Measurements from ENCODE around the gene C6orf132. TPM values are rescaled to one million over a fixed set of nuclear protein-coding genes. Genes with fewer than 3 reads are reported as not detected.
A peak's percentile ranks its signal among the peaks of the same experiment; 100 is the strongest.

C6orf132 gene
- total RNA-seq, 1 donor from 2014 or later: 11.3 TPM

DNA sequence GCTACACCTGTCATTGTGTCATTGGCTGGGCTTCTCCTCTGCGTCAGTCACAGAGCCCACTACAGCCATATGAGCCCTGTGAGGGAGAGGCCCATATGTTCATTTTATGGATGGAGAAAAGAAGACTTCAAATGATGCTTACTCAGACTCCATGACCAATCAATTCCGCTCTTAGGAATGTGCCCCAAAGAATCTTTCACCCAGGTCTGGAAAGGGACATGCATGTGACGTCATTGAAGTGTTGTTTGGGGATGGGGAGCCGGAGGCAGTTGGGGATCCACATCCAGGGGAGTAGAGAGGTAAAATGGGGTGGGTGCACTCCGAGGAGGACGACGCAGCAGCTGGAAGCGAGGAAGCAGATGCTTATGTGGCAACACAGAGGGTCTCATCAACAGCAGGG lies 9.6 kb upstream of the C6orf132 start:
- no peak overlapping the region for H3K4me3 ChIP-seq (ENCODE audit: low read depth, low read length)
- no peaks in the 10 kb centered on the region for H3K36me3 ChIP-seq (ENCODE audit: control insufficient read depth, insufficient read depth, low read length)
- TF ChIP-seq, protein P1, sequence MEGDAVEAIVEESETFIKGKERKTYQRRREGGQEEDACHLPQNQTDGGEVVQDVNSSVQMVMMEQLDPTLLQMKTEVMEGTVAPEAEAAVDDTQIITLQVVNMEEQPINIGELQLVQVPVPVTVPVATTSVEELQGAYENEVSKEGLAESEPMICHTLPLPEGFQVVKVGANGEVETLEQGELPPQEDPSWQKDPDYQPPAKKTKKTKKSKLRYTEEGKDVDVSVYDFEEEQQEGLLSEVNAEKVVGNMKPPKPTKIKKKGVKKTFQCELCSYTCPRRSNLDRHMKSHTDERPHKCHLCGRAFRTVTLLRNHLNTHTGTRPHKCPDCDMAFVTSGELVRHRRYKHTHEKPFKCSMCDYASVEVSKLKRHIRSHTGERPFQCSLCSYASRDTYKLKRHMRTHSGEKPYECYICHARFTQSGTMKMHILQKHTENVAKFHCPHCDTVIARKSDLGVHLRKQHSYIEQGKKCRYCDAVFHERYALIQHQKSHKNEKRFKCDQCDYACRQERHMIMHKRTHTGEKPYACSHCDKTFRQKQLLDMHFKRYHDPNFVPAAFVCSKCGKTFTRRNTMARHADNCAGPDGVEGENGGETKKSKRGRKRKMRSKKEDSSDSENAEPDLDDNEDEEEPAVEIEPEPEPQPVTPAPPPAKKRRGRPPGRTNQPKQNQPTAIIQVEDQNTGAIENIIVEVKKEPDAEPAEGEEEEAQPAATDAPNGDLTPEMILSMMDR (IDR thresholded peaks at IDR 0.05; ENCODE audit: insufficient read depth, low read length, severe bottlenecking): no peak
- H3K27me3 ChIP-seq (ENCODE audit: control insufficient read depth, insufficient read depth, low read length): no peaks in the 10 kb centered on the region
- DNase-seq (ENCODE audit: low read depth): no peak
- FAIRE-seq: no peak

DNA sequence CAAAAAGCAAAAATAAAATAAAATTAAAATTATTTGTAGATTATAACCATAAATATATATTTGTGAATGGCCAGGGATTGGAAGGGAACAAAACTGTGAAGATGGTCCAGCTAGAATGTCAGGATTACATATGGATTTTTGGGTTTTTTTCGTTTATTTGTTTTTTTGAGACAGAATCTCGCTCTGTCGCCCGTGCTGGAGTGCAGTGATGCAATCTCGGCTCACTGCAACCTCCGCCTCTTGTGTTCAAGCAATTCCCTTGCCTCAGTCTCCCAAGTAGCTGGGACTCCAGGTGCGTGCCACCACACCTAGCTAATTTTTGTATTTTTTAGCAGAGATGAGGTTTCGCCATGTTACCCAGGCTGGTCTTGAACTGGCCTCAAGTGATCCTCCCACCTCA lies 7.8 kb upstream of the C6orf132 start:
- Histone ChIP-seq H3K4me3 (ENCODE audit: low read depth, low read length) (no peak overlapping the region), H3K36me3 (ENCODE audit: control insufficient read depth, insufficient read depth, low read length) (no peaks in the 10 kb centered on the region), H3K27me3 (ENCODE audit: control insufficient read depth, insufficient read depth, low read length) (no peaks in the 10 kb centered on the region)
- TF ChIP-seq, protein P1 (IDR thresholded peaks at IDR 0.05; ENCODE audit: insufficient read depth, low read length, severe bottlenecking): no peak
- FAIRE-seq (no peak), DNase-seq (ENCODE audit: low read depth) (no peak)

DNA sequence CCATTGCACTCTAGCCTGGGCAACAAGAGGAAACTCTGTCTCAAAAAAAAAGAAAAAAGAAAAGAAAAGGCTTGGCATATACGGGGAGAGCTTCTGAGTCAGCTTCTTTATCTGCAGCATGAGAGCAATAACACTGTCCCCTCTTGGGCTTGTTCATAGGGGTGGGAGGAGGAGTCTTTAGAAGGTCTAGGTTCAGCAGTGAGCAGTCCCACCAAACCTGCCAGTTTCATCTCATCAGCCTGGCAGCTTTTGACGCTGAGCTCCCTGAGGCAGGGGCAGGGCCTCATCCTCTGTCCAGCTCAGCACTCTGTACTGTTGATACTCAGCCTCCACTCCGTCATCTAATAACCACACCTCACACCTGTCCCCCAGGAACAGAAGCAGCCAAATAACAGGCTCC lies 5.6 kb upstream of the C6orf132 start:
- DNase-seq (ENCODE audit: low read depth) (peak; percentile 22), FAIRE-seq (no peak)
- Histone ChIP-seq H3K36me3 (ENCODE audit: control insufficient read depth, insufficient read depth, low read length) (no peaks in the 10 kb centered on the region), H3K27me3 (ENCODE audit: control insufficient read depth, insufficient read depth, low read length) (no peaks in the 10 kb centered on the region), H3K4me3 (ENCODE audit: low read depth, low read length) (no peak overlapping the region)
- TF ChIP-seq, protein P1 (IDR thresholded peaks at IDR 0.05; ENCODE audit: insufficient read depth, low read length, severe bottlenecking): no peak

DNA sequence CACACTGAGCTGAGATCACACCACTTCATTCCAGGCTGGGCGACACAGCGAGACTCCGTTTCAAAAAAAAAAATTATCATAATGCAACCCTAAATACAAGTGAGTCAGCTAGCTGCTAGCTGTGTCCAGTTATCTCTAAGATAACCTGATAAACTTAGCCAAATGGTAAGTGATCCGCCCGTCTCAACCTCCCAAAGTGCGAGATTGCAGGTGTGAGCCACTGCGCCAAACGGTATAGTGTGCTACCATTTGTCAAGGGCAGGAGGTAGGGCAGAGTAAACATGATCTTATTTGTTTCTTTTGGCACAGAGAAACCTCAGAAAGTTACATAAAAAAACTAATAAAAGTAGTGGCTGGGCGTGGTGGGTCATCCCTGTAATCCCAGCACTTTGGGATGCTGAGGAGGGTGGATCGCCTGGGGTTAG lies 4.7 kb upstream of the C6orf132 start:
- no peaks in the 10 kb centered on the region for H3K27me3 ChIP-seq (ENCODE audit: control insufficient read depth, insufficient read depth, low read length)
- TF ChIP-seq, protein P1 (IDR thresholded peaks at IDR 0.05; ENCODE audit: insufficient read depth, low read length, severe bottlenecking): no peak
- H3K4me3 ChIP-seq (ENCODE audit: low read depth, low read length): no peak overlapping the region
- no peaks in the 10 kb centered on the region for H3K36me3 ChIP-seq (ENCODE audit: control insufficient read depth, insufficient read depth, low read length)
- no peak for DNase-seq (ENCODE audit: low read depth)
- no peak for FAIRE-seq

DNA sequence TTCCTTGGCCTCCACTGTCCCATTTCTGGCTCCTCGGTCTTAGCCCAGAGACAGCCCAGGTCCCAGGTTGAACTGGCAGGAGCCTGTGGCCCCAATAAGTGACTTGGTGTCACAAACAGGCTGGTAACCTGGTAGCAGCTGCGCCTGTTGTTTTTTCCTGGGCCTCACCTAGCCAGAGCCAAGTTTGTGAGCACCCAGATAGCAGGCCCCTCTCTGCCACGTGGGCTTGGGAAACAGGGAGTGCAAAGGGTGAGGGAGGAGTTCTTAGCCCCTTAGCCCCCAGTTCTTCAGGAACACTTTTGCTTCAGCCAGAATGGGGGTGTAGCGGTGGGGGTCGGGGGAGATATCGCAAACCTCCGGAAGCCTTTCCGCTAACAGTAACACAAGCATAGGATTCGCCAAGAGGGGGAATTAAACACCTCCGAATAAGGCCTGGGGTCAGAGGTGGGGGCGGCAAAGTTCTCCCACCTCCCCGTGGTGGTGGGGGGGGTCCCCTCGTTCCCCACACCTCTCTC lies 760 bp downstream of the C6orf132 start:
- DNase-seq (ENCODE audit: low read depth) (peak; percentile 10), FAIRE-seq (no peak)
- H3K36me3 ChIP-seq (ENCODE audit: control insufficient read depth, insufficient read depth, low read length): peaks cover 2% of the 10 kb centered on the region
- no peaks in the 10 kb centered on the region for H3K27me3 ChIP-seq (ENCODE audit: control insufficient read depth, insufficient read depth, low read length)
- peak overlapping the region; percentile 96 for H3K4me3 ChIP-seq (ENCODE audit: low read depth, low read length)
- TF ChIP-seq, protein P1 (IDR thresholded peaks at IDR 0.05; ENCODE audit: insufficient read depth, low read length, severe bottlenecking): no peak
